ENCODE results near the gene MEP1B. TPM values are rescaled to one million over a fixed set of nuclear protein-coding genes. Genes with fewer than 3 reads are reported as not detected.

MEP1B gene
- total RNA-seq, 1 experiment from 2014 or later, result not detected

DNA sequence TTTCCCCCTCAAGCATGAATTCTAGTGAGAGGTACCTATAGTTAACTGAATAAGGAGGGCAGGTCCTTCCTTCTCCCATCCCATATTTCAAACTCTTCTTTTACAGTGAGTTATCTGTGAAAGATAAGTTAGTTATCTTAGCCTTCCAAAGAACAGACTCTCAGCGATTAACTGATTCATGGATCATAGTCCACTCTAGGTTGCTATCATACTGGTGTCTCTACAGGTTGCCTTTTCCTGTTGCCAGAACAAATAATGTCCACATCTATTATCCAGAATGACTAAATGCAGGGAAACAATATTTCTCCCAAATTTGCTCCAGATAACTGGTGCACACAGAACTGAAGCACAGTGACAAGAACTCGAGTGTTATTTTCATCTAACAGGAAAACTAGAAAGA lies 68.3 kb downstream of the MEP1B start:
- DNase-seq (ENCODE audit: low spot score), result no peak
- in situ Hi-C loops (cut with HindIII; ENCODE audit: low sequenced_read_pairs), result no loop called here

DNA sequence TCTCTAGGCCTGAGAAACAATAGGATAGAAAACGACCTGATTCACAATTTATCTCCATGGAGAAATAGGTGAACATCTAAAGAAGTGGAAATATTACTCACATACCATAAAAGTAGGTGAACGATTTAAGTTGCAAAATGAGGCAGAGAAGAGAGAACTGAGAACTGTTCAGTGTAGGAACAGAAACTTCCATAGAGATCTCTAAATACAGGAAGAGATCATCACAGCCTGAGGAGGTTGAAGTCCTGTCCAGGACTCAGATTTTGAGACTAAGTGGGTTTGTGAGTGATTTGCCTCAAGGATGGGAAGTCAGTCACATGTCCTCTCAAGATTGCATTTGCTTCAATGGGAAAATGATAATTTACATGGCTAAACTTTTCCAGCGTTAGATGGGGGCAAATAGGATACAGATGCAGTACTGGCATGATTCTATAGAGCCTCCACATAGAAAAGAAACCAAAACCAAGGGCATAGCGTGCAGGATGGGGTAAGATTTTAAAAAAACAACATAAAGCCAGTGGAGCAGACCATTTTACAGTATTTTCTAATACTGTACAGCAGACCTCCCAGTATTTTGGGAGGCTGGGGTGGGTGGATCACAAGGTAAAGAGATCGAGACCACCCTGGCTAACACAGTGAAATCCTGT lies 68.8 kb downstream of the MEP1B start:
- in situ Hi-C loops (cut with HindIII; ENCODE audit: low sequenced_read_pairs), result no loop called here
- DNase-seq (ENCODE audit: low spot score), result no peak

DNA sequence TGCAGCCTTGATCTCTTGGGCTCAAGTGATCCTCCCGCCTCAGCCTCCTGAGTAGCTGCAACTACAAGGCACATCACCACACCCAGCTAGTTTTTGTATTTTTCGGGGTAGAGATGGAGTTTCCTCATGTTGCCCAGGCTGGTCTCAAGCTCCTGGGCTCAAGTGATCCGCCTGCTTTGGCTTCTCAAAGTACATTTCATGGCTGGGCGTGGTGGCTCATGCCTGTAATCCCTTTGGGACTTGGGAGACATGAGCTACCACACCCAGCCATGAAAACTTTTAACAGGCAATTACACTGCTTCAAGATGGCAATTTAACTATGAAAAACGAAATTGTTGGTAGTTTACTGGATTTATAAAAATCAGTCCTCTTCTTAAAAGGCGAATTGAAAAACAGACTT lies 69.7 kb downstream of the MEP1B start:
- DNase-seq (ENCODE audit: low spot score), result no peak
- in situ Hi-C loops (cut with HindIII; ENCODE audit: low sequenced_read_pairs), result no loop called here

DNA sequence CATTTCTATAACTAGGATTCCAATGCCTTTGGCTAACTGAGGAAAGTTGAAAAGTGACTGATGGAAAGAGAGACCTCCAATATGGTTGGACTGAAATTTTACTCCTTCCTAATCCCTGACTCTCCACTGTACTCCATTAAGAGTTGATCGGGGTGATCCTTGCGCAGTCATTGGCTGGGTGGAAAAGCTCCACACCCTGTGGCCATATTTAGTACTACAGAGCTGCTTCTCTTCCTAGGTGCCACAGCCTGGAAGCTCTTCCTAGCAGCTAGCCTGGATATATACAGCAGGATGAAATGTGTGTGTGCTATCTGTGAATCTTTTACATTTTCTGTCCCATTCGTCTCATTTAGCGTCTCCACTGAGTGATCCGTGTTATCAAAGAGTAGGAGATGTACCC lies 71.2 kb downstream of the MEP1B start:
- in situ Hi-C loops (cut with HindIII; ENCODE audit: low sequenced_read_pairs), result no loop called here
- no peak for DNase-seq (ENCODE audit: low spot score)

DNA sequence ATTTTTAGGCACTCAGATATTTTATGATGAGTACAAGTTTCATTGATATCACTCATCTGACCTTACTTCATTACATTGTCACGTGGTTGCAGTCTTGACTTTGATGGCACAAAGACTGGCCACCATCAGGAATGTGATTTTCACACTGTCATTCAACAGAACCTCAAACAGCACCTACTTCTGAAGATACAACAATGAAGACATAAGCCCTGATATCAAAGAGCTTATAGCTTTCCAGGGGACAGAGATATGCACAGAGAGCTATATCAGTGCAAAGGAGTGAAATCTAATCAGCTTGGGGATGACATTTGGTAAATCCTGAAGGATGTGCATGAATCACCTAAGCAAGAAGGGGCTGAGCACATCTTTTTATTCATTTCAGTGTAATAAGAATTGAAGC lies 72.3 kb downstream of the MEP1B start:
- no peak for DNase-seq (ENCODE audit: low spot score)
- in situ Hi-C loops (cut with HindIII; ENCODE audit: low sequenced_read_pairs), result no loop called here

DNA sequence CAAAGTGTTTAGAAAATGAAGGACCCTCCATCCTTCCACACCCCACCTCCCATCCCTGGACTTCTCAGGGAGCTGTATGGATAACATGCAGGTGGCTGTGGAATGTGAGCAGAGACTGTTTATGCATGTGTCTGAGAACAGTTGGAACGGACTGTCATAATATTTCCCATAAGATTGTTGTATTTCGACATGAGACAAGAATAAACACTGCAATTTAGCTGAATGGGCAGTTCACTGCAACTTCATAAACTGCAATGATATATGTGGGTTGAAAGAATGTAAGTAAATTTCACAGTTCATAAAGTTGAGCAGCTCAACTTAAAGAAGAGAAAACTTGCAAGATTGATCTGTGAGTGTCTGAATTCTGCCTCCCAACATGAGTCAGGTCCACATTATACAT lies 74.6 kb downstream of the MEP1B start:
- no peak for DNase-seq (ENCODE audit: low spot score)
- in situ Hi-C loops (cut with HindIII; ENCODE audit: low sequenced_read_pairs), result no loop called here

DNA sequence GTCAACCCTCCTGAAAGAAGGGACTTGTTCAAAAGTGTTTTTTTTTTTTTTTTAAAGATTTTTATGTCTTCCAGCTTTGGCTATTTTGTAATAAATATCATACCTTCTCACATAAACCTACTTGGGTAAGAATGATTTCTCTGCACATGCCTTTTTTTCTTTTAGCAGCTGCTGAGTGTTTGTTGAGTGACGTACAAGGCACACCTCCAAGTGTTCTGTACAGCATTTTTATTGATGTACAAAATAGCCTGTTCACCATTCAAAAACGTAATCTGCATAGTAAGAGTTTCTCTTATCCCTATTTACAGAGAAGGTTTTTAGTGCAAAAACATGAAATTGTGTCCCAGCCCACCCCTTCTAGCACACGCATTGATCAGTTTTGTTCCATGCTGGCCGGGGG lies 77.6 kb downstream of the MEP1B start:
- DNase-seq (ENCODE audit: low spot score), result no peak
- in situ Hi-C loops (cut with HindIII; ENCODE audit: low sequenced_read_pairs), result no loop called here

Other genes with a start within 250 kb of the MEP1B start
- gene TRAPPC8, start 246.9 kb upstream of the MEP1B start, total RNA-seq (2014; rRNA removed; shearing (Covaris generic)), result 35.2 and 65.8 TPM in 2 replicates
- gene RNF125, start 171.2 kb upstream of the MEP1B start, total RNA-seq (2014; rRNA removed; shearing (Covaris generic)), result 2.4 and 2.8 TPM in 2 replicates
- 53.8 and 94.9 TPM in 2 replicates for gene RNF138, start 98.2 kb upstream of the MEP1B start, total RNA-seq (2014; rRNA removed; shearing (Covaris generic))